Retinal pigment epithelial cell (primary cell): ENCODE data around the gene DHRS3.

Experiments used
- DNase-seq: peaks from one replicate; pipeline ENCODE4 v3.0.0-alpha.2; 2010; ENCODE audit warnings: low read depth
- H3K4me3 ChIP-seq: 2 replicates; pipeline ENCODE4 v1.5.1; 2011; ENCODE audit warnings: mild to moderate bottlenecking, low read length, control low read depth, moderate library complexity
- TF ChIP-seq, protein P1 (sequence below): conservative IDR thresholded peaks from 2 replicates; pipeline ENCODE4 v1.5.1; 2011; ENCODE audit warnings: low read depth, low read length, control low read depth, inconsistent platforms

The DHRS3 gene

DNA sequence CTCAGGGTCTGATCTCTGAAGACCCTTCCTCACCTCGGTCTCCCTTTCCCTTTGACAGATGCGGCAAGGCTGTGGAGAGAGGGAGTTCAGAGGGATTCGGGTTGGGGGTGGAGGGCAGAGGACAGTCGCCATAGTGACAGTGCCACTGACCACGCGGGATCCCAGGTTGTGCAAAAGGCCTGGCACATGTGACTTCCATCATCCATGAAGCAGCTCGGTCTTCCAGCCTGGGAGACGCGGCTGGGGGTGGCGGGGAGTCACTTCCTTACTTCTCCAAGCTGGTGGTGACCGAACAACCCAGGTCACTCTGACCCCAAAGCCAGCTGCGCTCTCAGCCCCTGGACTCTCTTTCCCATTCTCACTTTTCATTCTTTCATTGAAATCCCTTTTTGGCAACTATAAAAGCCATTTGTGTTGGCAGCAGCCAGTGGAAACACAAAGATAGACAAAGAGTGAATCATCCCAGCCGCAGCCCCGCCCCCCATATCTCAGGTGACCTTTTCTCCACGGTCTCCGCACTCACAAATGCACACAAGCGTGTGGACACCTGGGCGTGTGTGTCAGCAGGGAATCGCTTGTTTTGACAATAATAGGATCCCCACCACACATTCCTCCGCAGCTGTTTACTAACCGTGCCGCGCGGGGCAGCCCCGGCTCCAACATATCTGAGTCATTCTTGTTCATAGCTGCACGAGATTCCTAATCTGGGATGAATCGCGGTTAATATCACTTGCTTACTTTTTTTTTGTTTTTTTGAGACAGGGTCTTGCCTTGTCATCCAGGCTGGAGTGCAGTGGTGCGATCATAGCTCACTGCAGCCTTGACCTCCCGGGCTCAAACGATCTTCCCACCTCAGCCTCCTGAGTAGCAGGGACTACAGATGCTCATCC lies 68.3 kb downstream of the DHRS3 start:
- H3K4me3 ChIP-seq = no peak overlapping the region
- DNase-seq = peak; percentile 94
- TF ChIP-seq, protein P1, sequence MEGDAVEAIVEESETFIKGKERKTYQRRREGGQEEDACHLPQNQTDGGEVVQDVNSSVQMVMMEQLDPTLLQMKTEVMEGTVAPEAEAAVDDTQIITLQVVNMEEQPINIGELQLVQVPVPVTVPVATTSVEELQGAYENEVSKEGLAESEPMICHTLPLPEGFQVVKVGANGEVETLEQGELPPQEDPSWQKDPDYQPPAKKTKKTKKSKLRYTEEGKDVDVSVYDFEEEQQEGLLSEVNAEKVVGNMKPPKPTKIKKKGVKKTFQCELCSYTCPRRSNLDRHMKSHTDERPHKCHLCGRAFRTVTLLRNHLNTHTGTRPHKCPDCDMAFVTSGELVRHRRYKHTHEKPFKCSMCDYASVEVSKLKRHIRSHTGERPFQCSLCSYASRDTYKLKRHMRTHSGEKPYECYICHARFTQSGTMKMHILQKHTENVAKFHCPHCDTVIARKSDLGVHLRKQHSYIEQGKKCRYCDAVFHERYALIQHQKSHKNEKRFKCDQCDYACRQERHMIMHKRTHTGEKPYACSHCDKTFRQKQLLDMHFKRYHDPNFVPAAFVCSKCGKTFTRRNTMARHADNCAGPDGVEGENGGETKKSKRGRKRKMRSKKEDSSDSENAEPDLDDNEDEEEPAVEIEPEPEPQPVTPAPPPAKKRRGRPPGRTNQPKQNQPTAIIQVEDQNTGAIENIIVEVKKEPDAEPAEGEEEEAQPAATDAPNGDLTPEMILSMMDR = no peak

DNA sequence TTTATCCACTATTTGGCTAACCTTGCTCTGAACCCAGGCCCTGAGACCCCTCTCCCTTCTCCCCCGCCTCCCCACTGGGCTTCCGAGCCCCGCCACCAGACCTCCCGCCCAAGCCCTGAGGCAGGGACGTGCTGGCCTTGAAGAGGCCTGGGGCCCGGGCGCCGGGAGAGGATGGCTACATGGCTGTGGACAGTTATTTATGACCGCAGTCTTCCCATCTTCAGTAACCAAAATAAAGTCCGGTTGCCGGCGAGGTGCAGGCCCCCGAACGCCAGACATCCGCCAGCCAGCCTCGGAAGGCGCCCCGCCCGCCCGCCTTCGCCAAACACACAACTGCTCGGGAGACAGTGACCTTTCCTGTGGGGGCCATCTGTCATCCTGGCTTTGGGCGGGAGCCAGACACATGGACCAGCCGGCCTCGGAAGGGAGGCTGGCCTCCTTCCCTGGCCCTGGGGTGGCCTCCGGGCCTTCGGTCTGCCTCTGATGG lies 69.0 kb downstream of the DHRS3 start:
- DNase-seq = no peak
- TF ChIP-seq, protein P1 = no peak
- no peak overlapping the region for H3K4me3 ChIP-seq

DNA sequence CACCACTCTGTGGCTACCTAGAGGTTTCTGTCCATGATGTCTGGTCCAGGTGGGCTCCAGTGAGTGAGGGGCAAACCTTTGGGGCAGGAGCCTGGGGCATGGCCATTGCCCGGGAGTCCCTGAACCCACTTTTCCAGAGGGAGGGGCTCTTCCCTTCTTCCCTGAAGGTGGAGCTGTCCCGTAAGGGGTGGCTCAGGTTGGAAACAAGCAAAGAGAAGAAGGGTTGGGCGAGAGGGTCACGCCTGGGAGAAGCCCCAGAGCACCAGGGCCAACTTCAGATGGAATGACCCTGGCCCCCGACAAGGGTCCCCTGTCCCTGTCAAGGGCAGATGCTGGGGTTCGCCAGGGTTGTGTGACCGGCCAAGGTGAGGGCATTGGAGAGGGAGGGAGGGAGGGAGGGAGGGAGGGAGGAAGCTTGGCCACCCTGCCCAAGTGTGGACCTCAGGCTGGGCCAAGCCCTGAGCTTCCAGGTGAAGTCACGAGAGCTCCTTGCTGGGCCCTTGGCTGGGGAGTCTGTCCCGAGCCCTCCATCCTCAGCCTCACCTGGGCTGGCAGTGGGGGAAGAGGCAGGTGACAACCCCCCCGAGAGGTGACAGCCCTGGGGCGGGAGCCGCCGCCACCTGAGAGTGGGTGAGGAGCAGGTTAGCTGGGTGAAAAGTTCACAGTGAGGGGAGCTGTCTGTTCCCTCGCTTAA lies 69.6 kb downstream of the DHRS3 start:
- TF ChIP-seq, protein P1 = no peak
- DNase-seq = no peak
- H3K4me3 ChIP-seq = no peak overlapping the region

DNA sequence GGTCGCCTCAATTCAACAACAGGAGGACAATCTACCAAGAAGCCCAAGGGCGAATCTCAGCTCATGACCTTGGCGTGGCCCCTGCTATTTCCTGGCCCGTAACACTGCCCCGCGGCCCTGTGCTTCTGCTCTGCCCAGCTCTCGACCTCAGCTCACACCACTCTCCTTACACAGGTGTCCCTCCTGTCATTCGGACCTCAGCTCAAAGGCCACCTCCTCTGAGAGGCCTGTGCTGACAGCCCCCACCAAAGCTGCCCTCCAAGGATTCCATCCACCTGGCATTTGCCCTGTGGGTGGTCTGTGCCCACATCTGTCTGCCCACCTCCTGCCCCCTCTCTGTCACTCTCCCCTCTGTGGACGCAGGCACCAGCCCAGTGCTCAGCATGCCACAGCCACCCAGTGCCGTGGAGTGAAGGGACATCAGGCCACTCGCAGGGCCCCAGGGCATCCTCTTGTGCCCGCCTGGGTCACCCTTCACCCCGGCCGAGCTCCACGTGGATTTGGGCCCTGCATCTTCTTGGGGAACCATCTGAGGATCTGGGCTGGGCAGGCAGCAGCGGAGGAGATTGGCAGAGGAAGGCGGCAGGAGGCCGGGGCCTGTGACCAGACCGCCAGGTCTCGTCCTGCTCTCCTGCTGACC lies 70.3 kb downstream of the DHRS3 start:
- H3K4me3 ChIP-seq = no peak overlapping the region
- DNase-seq = no peak
- TF ChIP-seq, protein P1 = no peak

DNA sequence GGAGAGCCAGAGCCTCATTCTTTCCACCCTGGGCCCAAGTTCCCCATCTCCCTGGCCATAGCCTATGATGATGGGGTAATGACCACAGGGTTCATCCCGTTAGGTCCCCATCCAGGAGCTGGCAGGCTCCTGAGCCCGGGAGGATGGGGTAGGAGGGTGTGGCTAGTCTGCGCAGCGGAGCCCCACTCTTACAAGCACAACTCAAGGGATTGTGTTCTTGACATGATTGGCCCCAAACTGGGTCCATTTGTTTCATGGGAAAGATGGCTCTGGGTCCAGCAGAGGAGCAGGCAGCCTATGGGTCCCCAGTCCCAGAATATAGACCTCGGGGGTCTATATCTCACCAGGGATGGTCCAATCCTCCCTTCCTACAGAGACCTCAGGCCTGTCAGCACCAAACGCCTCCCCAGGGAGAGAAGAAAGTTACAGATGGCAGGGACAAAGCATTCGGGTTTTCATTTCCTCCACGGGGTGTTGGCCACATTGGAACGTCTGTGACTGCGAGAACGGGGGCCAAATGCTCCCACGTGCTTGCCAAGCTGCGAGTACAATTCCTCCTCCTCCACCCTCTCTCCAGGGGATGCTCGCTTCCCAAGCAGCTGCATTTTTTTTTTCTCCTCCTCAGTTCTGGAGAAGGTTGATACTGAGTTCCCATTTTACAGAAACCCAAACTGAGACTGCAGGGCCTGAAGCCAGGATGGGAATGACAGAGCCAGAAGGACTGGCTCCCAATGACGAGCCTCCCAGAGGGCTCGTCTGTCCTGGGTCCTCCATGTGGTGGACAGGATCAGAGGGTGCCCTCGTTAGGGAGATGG lies 71.0 kb downstream of the DHRS3 start:
- TF ChIP-seq, protein P1 = no peak
- H3K4me3 ChIP-seq = no peak overlapping the region
- DNase-seq = no peak

GRCh38 chr1:12544992-12545391 lies 73.0 kb downstream of the DHRS3 start:
- DNase-seq = no peak

More at GRCh38 chr1:12544992-12545391, 73.0 kb downstream of the DHRS3 start:
- TF ChIP-seq, protein P1 = no peak
- H3K4me3 ChIP-seq = no peak overlapping the region
